Sigmoid colon (tissue), 7 donors: Measurements from ENCODE around the gene RGS7. TPM values are rescaled to one million over a fixed set of nuclear protein-coding genes. Genes with fewer than 3 reads are reported as not detected.

Source experiments
- DNase-seq: peaks from one replicate; pipeline ENCODE4 v3.0.0-alpha.2; 2019
- H3K27ac ChIP-seq, 4 donors: fragments of 200-600 bp; sonication (generic); one replicate each; pipeline ENCODE4 v1.5.1; 2016 to 2019; ENCODE audit warnings: mild to moderate bottlenecking in 1 of 4
- H3K27me3 ChIP-seq, 3 donors: fragments of 200-600 bp; sonication (generic); one replicate each; pipeline ENCODE4 v1.5.1; 2019; ENCODE audit warnings: mild to moderate bottlenecking in 1 of 3
- H3K36me3 ChIP-seq, 4 donors: fragments of 200-600 bp; sonication (generic); one replicate each; pipeline ENCODE4 v1.5.1; 2016 to 2019
- H3K4me1 ChIP-seq, 4 donors: fragments of 200-600 bp; sonication (generic); one replicate each; pipeline ENCODE4 v1.5.1; 2017 to 2019
- H3K4me3 ChIP-seq, 4 donors: fragments of 200-600 bp; sonication (generic); one replicate each; pipeline ENCODE4 v1.5.1; 2017 to 2019; ENCODE audit warnings: mild to moderate bottlenecking in 2 of 4, moderate library complexity in 1 of 4
- H3K9me3 ChIP-seq, 4 donors: fragments of 200-600 bp in 3 of 4; sonication (generic) in 3 of 4; one replicate each; pipeline versions ENCODE4 v1.5.1 to v1.6.1; 2013 to 2019
- EP300 ChIP-seq, 4 donors: sonication (generic); formaldehyde crosslinking; IDR thresholded peaks; one replicate each; pipeline ENCODE4 v1.6.1; 2017; ENCODE audit warnings: antibody characterized with exemption in 4 of 4
- POLR2A ChIP-seq, 2 donors: fragments of 450-650 bp; IDR thresholded peaks; one replicate each; pipeline ENCODE4 v1.6.1; 2016; ENCODE audit warnings: antibody characterized with exemption in 2 of 2, mild to moderate bottlenecking in 2 of 2, moderate library complexity in 2 of 2
- POLR2AphosphoS5 ChIP-seq, 4 donors: sonication (generic); formaldehyde crosslinking; IDR thresholded peaks; one replicate each; pipeline ENCODE4 v1.6.1; 2017; ENCODE audit warnings: antibody characterized with exemption in 4 of 4
- WGBS, 2 donors: extraction: QIAGEN DNeasy Blood & Tissue Kit; methylation state at CpG; one replicate each; pipeline ENCODE4 v1.1.7; 2013; 5-methylcytosine and 5-hydroxymethylcytosine counted together
- intact Hi-C: fragments of 100-400 bp; cut with DNase I; formaldehyde crosslinking; loops from one replicate; pipeline ENCODE4 v1.15.1; 2023
- polyA plus RNA-seq, 3 donors: library from polyadenylated mRNA; stranded (reverse); fragments of 200-250 nt; gene quantifications; one replicate each; pipeline ENCODE4 v1.2.3, GENCODE V29; 2013
- total RNA-seq, 4 donors: library from RNA; depleted of rRNA; stranded (reverse); fragments of >200 nt; gene quantifications; one replicate each; pipeline ENCODE4 v1.1.0, GENCODE V29; 2016
- TF ChIP-seq, protein P1 (sequence below), 4 experiments: fragments of 450-650 bp in 3 of 4; fragments of 200-600 bp in 1 of 4; IDR thresholded peaks; one replicate each; pipeline ENCODE4 v1.5.1; 2016 to 2019; ENCODE audit warnings: antibody characterized with exemption in 4 of 4, mild to moderate bottlenecking in 3 of 4, moderate library complexity in 2 of 4
- donor health status: healthy with polysubstance abuse.
- donor health status: Bipolar disorder and iron deficiency.
- donor health status: healthy.

RGS7 gene
- total and polyA plus RNA-seq, 7 donors: 0.10 to 1.8 (median 0.33) TPM; not detected in 4

DNA sequence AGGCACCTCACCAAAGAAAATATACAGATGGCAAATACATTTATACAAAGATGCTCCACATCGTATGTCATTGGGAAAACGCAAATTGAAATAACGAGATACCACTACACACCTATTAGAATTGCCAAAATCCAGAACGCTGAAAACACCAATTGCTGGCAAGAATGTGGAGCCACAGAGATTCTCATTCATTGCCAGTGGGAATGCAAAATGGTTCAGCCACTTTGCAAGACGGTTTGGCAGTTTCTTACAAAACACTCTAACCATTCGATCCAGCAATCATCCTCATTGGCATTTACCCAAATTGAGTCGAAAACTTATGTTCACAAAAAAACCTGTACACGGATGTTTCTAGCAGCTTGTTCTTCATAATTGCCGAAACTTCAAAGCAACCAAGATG, 521.7 kb downstream of the RGS7 start:
- intact Hi-C loops: no loop called here
- Histone ChIP-seq H3K4me1 (no peaks in the 10 kb centered on the region), H3K27me3 (no peaks in the 10 kb centered on the region), H3K9me3 (no peaks in the 10 kb centered on the region), H3K36me3 (no peaks in the 10 kb centered on the region), H3K4me3 (no peak overlapping the region), H3K27ac (no peak overlapping the region)
- WGBS, 2 donors: 91 to 95% methylated on average over 9 of the region's 9 CpGs
- TF ChIP-seq POLR2A (IDR thresholded peaks at IDR 0.05): no peak
- TF ChIP-seq EP300 (IDR thresholded peaks at IDR 0.05): no peak
- TF ChIP-seq, protein P1, sequence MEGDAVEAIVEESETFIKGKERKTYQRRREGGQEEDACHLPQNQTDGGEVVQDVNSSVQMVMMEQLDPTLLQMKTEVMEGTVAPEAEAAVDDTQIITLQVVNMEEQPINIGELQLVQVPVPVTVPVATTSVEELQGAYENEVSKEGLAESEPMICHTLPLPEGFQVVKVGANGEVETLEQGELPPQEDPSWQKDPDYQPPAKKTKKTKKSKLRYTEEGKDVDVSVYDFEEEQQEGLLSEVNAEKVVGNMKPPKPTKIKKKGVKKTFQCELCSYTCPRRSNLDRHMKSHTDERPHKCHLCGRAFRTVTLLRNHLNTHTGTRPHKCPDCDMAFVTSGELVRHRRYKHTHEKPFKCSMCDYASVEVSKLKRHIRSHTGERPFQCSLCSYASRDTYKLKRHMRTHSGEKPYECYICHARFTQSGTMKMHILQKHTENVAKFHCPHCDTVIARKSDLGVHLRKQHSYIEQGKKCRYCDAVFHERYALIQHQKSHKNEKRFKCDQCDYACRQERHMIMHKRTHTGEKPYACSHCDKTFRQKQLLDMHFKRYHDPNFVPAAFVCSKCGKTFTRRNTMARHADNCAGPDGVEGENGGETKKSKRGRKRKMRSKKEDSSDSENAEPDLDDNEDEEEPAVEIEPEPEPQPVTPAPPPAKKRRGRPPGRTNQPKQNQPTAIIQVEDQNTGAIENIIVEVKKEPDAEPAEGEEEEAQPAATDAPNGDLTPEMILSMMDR (IDR thresholded peaks at IDR 0.05): no peak
- TF ChIP-seq POLR2AphosphoS5 (IDR thresholded peaks at IDR 0.05): no peak
- no peak for DNase-seq

DNA sequence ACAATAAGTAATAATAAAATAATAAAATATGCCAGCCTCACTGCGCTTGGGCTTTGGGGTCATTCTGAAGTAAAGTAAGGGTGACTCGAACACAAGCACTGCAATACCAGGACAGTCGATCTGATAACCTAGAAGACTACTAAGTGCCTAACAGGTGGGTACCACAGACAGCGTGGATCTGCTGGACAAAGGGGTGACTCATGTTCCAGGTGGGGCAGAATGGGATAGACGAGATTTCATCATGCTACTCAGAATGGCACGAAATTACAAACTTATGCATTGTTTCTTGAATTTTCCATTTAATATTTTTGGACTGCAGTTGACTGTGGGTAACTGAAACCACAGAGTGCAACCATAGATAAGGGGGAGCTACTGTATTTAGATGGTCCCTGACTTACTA, 523.9 kb downstream of the RGS7 start:
- Histone ChIP-seq H3K9me3 (no peaks in the 10 kb centered on the region), H3K4me1 (no peaks in the 10 kb centered on the region), H3K27me3 (no peaks in the 10 kb centered on the region), H3K27ac (no peak overlapping the region), H3K36me3 (no peaks in the 10 kb centered on the region), H3K4me3 (no peak overlapping the region)
- intact Hi-C loops: no loop called here
- 91 to 94% methylated on average over 6 of the region's 6 CpGs for WGBS, 2 donors
- TF ChIP-seq EP300 (IDR thresholded peaks at IDR 0.05) (no peak), POLR2A (IDR thresholded peaks at IDR 0.05) (no peak), POLR2AphosphoS5 (IDR thresholded peaks at IDR 0.05) (no peak)
- TF ChIP-seq, protein P1 (IDR thresholded peaks at IDR 0.05): no peak
- DNase-seq: no peak

- Histone ChIP-seq H3K27ac (no peak overlapping the region), H3K27me3 (no peaks in the 10 kb centered on the region), H3K4me3 (no peak overlapping the region), H3K4me1 (no peaks in the 10 kb centered on the region), H3K36me3 (no peaks in the 10 kb centered on the region), H3K9me3 (no peaks in the 10 kb centered on the region)
- no peak for TF ChIP-seq EP300 (IDR thresholded peaks at IDR 0.05)
- TF ChIP-seq, protein P1 (IDR thresholded peaks at IDR 0.05): no peak
- intact Hi-C loops: no loop called here
- 48 to 51% methylated on average over 3 of the region's 3 CpGs for WGBS, 2 donors
- DNase-seq: no peak
Observed at GRCh38 chr1:240831922-240832321, 525.1 kb downstream of the RGS7 start.

DNA sequence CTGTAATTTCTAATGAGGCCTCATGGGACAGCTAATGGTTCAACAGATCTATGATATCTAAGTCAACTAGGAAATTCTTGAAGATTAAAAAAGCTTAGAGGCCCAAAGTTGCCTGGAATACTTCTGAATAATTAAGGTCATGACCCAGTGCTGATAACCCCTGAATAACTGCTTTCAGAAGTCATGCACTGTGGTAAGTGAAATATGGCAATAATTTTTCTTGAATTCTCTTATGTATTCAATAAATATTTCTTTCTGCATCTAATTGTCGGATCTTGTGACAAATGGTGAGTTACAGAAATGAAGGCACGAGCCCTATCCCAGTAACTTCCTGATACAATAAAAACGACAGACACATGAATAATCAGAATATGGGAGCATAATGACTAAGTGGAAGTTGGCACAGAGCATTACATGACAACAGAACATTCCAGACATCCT, 525.8 kb downstream of the RGS7 start:
- H3K4me1 ChIP-seq: no peaks in the 10 kb centered on the region
- H3K36me3 ChIP-seq: no peaks in the 10 kb centered on the region
- WGBS, 2 donors: 66 to 80% methylated on average over 3 of the region's 3 CpGs
- H3K27me3 ChIP-seq: no peaks in the 10 kb centered on the region
- no peaks in the 10 kb centered on the region for H3K9me3 ChIP-seq
- intact Hi-C loops: no loop called here
- H3K4me3 ChIP-seq: no peak overlapping the region
- no peak for TF ChIP-seq EP300 (IDR thresholded peaks at IDR 0.05)
- no peak for TF ChIP-seq POLR2AphosphoS5 (IDR thresholded peaks at IDR 0.05)
- TF ChIP-seq, protein P1 (IDR thresholded peaks at IDR 0.05): no peak
- no peak for TF ChIP-seq POLR2A (IDR thresholded peaks at IDR 0.05)
- DNase-seq: no peak
- no peak overlapping the region for H3K27ac ChIP-seq

GRCh38 chr1:240829487-240829886, 527.5 kb downstream of the RGS7 start:
- DNase-seq: no peak
- Histone ChIP-seq H3K4me1 (no peaks in the 10 kb centered on the region), H3K27me3 (no peaks in the 10 kb centered on the region), H3K27ac (no peak overlapping the region), H3K4me3 (no peak overlapping the region), H3K9me3 (no peaks in the 10 kb centered on the region), H3K36me3 (no peaks in the 10 kb centered on the region)
- intact Hi-C loops: no loop called here
- WGBS, 2 donors: 76 to 80% methylated on average over 3 of the region's 3 CpGs
- TF ChIP-seq POLR2AphosphoS5 (IDR thresholded peaks at IDR 0.05) (no peak), POLR2A (IDR thresholded peaks at IDR 0.05) (no peak), EP300 (IDR thresholded peaks at IDR 0.05) (no peak)
- TF ChIP-seq, protein P1 (IDR thresholded peaks at IDR 0.05): no peak
